Measurements from ENCODE around the gene BAHCC1.

GRCh38 chr17:81514739-81515529 lies 119.7 kb downstream of the BAHCC1 start:
- TF ChIP-seq, protein P1, sequence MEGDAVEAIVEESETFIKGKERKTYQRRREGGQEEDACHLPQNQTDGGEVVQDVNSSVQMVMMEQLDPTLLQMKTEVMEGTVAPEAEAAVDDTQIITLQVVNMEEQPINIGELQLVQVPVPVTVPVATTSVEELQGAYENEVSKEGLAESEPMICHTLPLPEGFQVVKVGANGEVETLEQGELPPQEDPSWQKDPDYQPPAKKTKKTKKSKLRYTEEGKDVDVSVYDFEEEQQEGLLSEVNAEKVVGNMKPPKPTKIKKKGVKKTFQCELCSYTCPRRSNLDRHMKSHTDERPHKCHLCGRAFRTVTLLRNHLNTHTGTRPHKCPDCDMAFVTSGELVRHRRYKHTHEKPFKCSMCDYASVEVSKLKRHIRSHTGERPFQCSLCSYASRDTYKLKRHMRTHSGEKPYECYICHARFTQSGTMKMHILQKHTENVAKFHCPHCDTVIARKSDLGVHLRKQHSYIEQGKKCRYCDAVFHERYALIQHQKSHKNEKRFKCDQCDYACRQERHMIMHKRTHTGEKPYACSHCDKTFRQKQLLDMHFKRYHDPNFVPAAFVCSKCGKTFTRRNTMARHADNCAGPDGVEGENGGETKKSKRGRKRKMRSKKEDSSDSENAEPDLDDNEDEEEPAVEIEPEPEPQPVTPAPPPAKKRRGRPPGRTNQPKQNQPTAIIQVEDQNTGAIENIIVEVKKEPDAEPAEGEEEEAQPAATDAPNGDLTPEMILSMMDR (conservative IDR thresholded peaks at IDR 0.05) = no peak
- no peak for TF ChIP-seq EZH2 (IDR thresholded peaks at IDR 0.05; ENCODE audit: low read depth)
